Lower leg skin (tissue), 4 donors: ENCODE data around the gene FUS. TPM values are rescaled to one million over a fixed set of nuclear protein-coding genes. Genes with fewer than 3 reads are reported as not detected.

Source experiments
- DNase-seq, 2 donors: peaks; one replicate each; pipeline ENCODE4 v3.0.0-alpha.2; 2019; ENCODE audit warnings: low spot score in 2 of 2
- H3K4me3 ChIP-seq: fragments of 200-600 bp; sonication (generic); 2 replicates; pipeline ENCODE4 v1.5.1; 2017; ENCODE audit warnings: mild to moderate bottlenecking, low read depth; ENCODE audit not compliant: poor library complexity, severe bottlenecking
- POLR2A ChIP-seq, 2 donors: fragments of 450-650 bp; IDR thresholded peaks; one replicate each; pipeline ENCODE4 v1.6.1; 2016 to 2017; ENCODE audit warnings: antibody characterized with exemption in 2 of 2, mild to moderate bottlenecking in 1 of 2, moderate library complexity in 1 of 2
- WGBS, 2 donors: methylation state at CpG; one replicate each; pipeline ENCODE4 v1.1.5; 2018; 5-methylcytosine and 5-hydroxymethylcytosine counted together
- intact Hi-C: fragments of 100-400 bp; cut with DNase I; formaldehyde crosslinking; loops from one replicate; pipeline ENCODE4 v1.15.0; 2023; ENCODE audit warnings: low total_unique reads
- total RNA-seq, 4 donors: library from RNA; depleted of rRNA; stranded (reverse); fragments of >200 nt; gene quantifications; one replicate each; pipeline ENCODE4 v1.1.0, GENCODE V29; 2016
- TF ChIP-seq, protein P1 (sequence below), 3 donors: fragments of 450-650 bp; IDR thresholded peaks; one replicate each; pipeline ENCODE4 v1.5.1; 2016; ENCODE audit warnings: antibody characterized with exemption in 3 of 3, mild to moderate bottlenecking in 3 of 3, moderate library complexity in 2 of 3

The FUS gene
- total RNA-seq, 4 donors from 2014 or later, result 31.9 to 55.8 (median 34.9) TPM

DNA sequence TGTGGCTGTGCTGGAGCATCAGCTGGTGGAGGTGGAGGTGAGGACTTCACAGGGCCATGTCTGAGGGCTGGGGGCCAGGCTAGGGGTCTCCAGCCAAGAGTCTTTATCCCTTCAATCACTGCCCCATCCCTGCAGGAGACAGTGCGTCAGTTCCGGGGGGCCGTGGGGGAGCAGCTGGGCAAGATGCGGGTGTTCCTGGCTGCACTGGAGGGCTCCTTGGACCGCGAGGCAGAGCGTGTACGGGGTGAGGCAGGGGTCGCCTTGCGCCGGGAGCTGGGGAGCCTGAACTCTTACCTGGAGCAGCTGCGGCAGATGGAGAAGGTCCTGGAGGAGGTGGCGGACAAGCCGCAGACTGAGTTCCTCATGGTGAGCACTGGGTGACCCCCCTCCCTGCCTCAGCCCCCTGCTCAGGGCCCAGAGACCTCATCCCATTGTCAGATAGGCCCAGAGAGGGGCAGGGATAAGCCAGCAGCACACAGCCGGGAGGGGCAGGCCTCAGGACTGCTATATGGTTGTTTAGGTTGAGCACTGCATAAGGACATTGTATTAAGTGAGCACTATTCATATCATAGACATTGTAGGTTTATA is 39.3 kb downstream of the FUS start:
- no peak for TF ChIP-seq POLR2A (IDR thresholded peaks at IDR 0.05)
- TF ChIP-seq, protein P1, sequence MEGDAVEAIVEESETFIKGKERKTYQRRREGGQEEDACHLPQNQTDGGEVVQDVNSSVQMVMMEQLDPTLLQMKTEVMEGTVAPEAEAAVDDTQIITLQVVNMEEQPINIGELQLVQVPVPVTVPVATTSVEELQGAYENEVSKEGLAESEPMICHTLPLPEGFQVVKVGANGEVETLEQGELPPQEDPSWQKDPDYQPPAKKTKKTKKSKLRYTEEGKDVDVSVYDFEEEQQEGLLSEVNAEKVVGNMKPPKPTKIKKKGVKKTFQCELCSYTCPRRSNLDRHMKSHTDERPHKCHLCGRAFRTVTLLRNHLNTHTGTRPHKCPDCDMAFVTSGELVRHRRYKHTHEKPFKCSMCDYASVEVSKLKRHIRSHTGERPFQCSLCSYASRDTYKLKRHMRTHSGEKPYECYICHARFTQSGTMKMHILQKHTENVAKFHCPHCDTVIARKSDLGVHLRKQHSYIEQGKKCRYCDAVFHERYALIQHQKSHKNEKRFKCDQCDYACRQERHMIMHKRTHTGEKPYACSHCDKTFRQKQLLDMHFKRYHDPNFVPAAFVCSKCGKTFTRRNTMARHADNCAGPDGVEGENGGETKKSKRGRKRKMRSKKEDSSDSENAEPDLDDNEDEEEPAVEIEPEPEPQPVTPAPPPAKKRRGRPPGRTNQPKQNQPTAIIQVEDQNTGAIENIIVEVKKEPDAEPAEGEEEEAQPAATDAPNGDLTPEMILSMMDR (IDR thresholded peaks at IDR 0.05), result no peak
- DNase-seq, result no peak
- intact Hi-C loops, result no loop called here
- no peak overlapping the region for H3K4me3 ChIP-seq
- 92 to 94% methylated on average over 12 to 15 of the region's 15 CpGs for WGBS, 2 donors

DNA sequence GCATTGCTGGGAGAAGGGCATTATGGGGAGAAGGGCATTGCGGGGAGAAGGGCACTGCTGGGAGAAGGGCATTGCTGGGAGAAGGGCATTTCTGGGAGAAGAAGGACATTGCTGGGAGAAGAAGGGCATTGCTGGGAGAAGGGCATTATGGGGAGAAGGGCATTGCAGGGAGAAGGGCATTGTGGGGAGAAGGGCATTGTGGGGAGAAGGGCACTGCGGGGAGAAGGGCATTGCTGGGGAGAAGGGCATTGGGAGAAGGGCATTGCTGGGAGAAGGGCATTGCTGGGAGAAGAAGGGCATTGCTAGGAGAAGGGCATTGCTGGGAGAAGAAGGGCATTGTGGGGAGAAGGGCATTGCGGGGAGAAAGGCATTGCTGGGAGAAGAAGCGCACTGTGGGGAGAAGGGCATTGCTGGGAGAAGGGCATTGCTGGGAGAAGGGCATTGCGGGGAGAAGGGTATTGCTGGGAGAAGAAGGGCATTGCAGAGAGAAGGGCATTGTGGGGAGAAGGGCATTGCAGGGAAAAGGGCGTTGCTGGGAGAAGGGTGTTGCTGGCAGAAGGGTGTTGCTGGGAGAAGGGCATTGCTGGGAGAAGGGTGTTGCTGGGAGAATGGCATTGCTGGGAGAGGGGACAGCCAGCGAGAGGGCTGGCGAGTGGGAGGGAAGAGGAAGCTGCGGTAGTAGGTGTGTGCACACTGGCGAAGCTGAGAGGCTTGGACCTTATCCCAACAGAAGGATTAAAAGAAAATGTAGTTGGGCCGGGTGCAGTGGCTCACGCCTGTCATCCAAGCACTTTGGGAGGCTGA is 41.6 kb downstream of the FUS start:
- DNase-seq, result no peak
- TF ChIP-seq, protein P1 (IDR thresholded peaks at IDR 0.05), result no peak
- no peak for TF ChIP-seq POLR2A (IDR thresholded peaks at IDR 0.05)
- intact Hi-C loops, result loop anchor here (5.0 kb wide), 1 partner anchor 161 kb away; no protein-coding TSS in a partner anchor
- 54 to 58% methylated on average over 12 of the region's 12 CpGs for WGBS, 2 donors
- H3K4me3 ChIP-seq, result no peak overlapping the region

DNA sequence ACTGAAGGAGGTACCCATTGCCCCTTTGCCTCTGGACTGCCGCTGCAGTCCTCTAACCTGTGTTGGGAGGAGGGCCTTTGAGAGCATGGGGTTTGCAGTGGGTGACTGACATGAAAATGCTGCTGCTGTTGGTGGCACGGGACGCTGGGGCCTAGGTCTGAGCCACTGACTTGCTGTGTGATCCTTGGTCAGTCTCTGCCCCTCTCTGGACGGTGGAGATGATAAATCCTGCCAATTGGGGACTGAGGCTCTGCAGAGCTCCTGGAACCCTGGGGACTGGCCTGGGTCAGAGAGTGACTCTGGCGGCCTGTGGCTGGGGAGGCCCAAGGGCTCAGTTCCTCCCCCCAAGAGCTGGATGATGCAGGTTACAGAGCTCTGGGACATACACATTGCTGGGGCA is 43.1 kb downstream of the FUS start:
- TF ChIP-seq, protein P1 (IDR thresholded peaks at IDR 0.05), result no peak
- TF ChIP-seq POLR2A (IDR thresholded peaks at IDR 0.05), result no peak
- no peak for DNase-seq
- H3K4me3 ChIP-seq, result no peak overlapping the region
- intact Hi-C loops, result loop anchor here (5.0 kb wide), 1 partner anchor 159 kb away; no protein-coding TSS in a partner anchor
- WGBS, 2 donors, result 92 to 93% methylated on average over 3 to 4 of the region's 5 CpGs

GRCh38 chr16:31224092-31224955 is 44.4 kb downstream of the FUS start:
- intact Hi-C loops, result loop anchor here (5.0 kb wide), 1 partner anchor 158 kb away; no protein-coding TSS in a partner anchor
- 83 to 90% methylated on average over 53 to 80 of the region's 80 CpGs for WGBS, 2 donors
- DNase-seq, result no peak
- no peak overlapping the region for H3K4me3 ChIP-seq
- TF ChIP-seq POLR2A (IDR thresholded peaks at IDR 0.05), result no peak
- TF ChIP-seq, protein P1 (IDR thresholded peaks at IDR 0.05), result no peak

GRCh38 chr16:31225193-31225592 is 45.3 kb downstream of the FUS start:
- TF ChIP-seq, protein P1 (IDR thresholded peaks at IDR 0.05), result no peak
- no peak for TF ChIP-seq POLR2A (IDR thresholded peaks at IDR 0.05)
- WGBS, 2 donors, result 90 to 92% methylated on average over 3 of the region's 3 CpGs

More at GRCh38 chr16:31225193-31225592, 45.3 kb downstream of the FUS start:
- no peak for DNase-seq
- intact Hi-C loops, result no loop called here
- no peak overlapping the region for H3K4me3 ChIP-seq
